ENCODE results near the gene AZU1. TPM values are rescaled to one million over a fixed set of nuclear protein-coding genes. Genes with fewer than 3 reads are reported as not detected.

Gene AZU1
- total RNA-seq, 1 donor from 2014 or later, result not detected

DNA sequence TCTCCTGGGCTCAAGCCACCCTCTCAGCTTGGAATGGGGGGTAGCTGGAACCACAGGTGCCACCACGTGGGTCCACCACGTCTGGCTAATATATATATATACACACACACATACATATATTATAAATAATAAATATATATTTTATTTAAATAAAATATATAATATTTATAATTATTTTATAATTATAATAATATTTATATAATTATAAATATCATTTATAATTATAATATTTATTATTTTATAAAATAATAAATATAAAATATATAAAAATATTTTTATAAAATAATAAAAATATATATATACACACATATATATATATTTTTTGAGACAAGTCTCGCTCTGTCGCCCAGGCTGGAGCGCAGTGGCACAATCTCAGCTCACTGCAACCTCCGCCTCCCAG is 26.9 kb downstream of the AZU1 start:
- no peak for DNase-seq (ENCODE audit: low spot score)

DNA sequence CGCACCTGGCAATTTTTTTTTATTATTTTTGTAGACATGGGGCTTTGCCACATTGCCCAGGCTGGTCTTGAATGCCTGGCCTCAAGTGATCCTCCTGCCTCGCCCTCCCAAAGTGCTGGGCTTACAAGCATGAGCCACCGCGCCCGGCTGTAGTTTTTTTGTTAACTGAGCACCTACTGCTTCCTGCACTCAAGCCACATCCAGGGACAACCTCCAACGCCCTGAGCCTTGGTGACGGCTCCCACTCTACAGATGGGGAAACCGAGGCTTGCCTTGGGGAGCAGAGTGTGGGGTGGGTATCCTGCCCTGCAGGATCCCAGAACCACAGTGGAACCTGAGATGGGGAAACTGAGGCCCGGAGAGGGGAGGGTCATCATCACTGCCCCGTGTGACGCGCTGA is 27.5 kb downstream of the AZU1 start:
- DNase-seq (ENCODE audit: low spot score), result no peak

DNA sequence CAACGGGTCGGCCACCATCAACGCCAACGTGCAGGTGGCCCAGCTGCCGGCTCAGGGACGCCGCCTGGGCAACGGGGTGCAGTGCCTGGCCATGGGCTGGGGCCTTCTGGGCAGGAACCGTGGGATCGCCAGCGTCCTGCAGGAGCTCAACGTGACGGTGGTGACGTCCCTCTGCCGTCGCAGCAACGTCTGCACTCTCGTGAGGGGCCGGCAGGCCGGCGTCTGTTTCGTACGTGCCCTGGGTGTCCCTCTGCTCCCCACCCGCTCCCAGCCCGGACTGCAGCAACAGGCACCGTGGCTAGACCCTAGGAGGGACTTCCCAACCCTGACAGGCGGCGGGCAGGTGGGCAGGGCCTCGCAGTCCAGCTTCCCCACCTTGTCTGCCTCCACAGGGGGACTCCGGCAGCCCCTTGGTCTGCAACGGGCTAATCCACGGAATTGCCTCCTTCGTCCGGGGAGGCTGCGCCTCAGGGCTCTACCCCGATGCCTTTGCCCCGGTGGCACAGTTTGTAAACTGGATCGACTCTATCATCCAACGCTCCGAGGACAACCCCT is 28.0 kb downstream of the AZU1 start:
- no peak for DNase-seq (ENCODE audit: low spot score)

DNA sequence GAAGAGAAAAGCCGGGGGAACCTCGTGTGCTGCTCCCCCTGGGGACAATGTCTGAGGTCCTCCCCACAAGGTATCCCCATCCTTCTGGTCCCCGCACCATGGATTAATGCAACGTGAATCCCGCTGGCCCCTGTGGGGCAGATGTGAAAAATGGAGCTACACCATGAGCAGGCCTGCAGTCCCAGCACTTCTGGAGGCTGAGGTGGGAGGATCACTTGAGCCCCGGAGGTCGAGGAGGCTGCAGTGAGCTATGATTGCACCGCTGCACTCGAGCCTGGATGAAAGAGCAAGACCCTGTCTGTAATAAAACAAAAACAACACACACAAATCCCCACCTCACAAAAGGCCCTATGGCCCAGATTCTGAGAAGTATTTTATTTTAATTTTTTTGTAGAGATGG is 30.6 kb downstream of the AZU1 start:
- DNase-seq (ENCODE audit: low spot score), result no peak

DNA sequence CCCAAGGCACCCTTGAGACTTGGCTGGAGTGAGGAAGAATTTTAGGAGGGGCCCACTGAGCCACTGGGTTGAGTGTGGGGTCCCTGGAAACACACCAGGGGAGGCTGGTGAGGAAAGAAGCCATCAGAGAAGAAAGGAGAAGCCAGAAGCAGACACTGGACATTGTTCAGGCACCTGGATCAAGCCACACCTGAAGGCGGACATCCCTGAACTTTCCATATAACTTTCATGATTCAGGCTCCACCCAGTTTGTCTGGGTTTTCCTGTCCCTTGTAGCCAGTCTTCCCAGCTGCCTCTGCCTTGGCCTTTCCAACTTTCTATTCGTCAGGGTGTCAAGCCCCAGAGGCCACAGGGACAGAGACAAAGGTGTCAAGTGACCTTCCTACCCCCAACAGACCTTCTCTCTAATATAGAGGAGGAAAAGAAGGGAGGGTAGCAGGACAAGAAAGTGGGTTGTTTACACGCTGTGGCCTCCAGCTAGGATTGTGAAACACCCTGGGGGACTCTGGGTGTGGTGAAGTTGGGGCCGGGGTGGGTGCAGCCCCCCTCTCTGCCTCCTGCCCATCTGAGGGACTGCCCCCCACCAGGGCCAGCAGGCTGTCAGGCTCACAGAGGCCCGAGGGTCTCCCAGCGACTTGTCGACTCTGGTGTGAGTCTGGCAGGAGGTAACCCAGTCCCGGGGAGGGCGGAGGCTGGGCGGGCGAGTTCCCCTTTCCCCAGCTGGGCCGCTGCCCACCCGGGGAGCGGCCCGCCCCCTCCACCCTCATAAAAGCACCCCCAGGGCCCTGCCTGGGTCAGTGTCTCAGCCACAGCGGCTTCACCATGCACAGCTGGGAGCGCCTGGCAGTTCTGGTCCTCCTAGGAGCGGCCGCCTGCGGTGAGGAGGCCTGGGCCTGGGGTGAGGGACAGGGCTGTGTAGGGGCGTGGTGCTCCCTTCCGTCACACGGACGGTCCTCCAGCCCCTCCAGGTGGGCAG is 31.5 kb downstream of the AZU1 start, which contains the start of gene CFD:
Gene CFD (plus strand): TSS at position 797 of the 976 bp plus-strand sequence. CDS start 26 bp downstream, at position 823.
- no peak for DNase-seq (ENCODE audit: low spot score)

DNA sequence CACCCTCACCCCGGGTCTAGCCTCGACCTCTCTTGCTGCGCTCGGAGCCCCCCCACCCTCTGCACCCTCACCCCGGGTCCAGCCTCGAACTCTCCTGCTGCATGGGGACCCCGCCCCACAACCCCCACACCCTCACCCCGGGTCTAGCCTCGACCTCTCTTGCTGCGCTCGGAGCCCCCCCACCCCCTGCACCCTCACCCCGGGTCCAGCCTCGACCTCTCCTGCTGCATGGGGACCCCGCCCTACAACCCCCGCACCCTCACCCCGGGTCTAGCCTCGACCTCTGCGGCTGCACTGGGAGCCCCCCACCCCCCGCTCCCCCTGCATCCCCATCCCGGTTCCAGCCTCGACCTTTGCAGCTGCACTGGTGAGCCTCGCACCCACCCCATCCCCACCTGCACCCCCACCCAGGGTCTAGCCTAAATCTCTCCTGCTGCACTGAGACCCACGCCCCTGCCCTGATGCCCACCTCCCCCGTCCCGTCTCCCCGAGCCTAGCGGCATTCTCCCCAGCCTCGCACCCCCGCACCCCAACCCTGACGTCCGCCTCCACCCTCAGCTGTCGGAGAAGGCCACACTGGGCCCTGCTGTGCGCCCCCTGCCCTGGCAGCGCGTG is 33.6 kb downstream of the AZU1 start:
- DNase-seq (ENCODE audit: low spot score), result no peak

DNA sequence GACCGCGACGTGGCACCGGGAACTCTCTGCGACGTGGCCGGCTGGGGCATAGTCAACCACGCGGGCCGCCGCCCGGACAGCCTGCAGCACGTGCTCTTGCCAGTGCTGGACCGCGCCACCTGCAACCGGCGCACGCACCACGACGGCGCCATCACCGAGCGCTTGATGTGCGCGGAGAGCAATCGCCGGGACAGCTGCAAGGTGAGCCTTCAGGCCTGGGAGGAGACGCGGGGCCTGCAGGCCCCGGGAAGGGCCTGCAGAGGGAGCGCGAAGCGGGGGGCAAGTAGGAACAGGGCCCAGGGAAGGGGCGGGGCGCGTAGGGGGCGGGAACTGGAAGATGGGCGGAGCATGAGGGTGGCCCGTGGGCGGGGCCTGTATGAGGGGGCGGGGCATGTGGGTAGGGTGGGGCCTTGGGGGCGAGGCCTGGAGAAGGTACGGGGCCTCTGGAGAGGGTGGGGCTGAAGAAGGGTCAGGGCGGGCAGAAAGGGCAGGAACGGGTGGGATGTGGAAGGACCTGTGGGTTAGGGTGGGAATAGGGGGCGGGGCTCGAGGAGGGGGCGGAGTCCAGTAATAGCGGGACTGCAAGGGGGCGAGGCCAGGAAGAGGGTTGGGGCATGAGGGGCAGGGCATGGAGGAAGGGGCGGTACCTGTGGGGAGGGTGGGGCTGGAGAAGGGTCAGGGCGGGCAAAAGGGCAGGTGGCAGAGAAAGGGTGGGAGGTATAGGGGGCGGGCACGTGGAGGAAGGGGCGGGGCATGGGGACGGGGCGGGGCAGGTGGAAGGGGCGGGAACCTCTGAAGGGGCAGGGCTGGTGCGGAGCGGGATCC is 34.3 kb downstream of the AZU1 start:
- no peak for DNase-seq (ENCODE audit: low spot score)

DNA sequence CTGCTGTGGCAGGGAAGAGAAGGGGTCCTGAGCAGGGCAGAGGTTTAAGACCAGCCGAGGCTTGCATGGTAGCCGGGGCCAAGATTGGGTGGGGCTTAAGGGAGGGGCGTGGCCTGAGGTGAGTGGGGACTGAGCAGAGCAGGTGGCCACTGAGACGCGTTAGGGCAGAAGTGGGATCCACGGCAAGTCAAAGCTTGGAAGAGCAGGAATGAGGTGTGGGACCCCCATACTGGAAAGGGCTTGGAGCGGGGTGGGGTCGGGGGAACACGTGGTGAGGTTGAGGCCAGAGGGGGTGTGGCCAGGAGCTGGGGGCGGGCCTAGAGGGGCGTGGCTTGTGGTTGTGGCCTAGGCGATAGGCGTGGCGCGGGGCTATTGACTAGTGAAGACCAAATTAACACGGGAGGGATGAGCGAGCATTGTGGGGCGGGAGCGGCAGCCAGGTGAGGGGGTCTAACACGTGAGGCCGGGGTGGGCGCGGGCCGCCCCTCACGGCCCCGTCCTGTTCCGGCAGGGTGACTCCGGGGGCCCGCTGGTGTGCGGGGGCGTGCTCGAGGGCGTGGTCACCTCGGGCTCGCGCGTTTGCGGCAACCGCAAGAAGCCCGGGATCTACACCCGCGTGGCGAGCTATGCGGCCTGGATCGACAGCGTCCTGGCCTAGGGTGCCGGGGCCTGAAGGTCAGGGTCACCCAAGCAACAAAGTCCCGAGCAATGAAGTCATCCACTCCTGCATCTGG is 35.1 kb downstream of the AZU1 start:
- DNase-seq (ENCODE audit: low spot score), result peak; percentile 80

DNA sequence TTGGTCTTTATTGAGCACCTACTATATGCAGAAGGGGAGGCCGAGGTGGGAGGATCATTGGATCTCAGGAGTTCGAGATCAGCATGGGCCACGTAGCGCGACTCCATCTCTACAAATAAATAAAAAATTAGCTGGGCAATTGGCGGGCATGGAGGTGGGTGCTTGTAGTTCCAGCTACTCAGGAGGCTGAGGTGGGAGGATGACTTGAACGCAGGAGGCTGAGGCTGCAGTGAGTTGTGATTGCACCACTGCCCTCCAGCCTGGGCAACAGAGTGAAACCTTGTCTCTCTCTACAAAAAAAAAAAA is 35.6 kb downstream of the AZU1 start:
- DNase-seq (ENCODE audit: low spot score), result no peak

DNA sequence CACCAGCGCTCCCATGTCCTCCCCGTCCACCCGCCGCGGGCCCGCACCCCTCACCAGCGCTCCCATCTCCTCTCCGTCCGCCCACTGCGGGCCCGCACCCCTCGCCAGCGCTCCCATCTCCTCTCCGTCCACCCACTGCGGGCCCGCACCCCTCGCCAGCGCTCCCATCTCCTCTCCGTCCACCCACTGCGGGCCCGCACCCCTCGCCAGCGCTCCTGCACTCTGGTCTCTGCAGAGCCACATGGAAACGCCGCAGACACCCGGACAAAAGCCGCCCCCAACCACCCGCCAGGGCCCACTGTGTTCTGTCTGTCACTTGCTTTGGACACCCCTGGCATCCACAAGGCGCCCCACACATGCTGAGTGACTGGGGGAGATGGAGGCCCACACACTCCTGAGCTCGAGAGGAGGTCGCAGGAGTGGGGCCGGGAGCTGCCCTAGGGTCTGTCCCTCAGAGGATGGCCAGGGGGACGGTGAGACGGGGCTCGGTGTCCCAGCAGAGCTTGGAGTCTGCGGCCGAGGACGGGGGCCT is 39.2 kb downstream of the AZU1 start:
- no peak for DNase-seq (ENCODE audit: low spot score)

DNA sequence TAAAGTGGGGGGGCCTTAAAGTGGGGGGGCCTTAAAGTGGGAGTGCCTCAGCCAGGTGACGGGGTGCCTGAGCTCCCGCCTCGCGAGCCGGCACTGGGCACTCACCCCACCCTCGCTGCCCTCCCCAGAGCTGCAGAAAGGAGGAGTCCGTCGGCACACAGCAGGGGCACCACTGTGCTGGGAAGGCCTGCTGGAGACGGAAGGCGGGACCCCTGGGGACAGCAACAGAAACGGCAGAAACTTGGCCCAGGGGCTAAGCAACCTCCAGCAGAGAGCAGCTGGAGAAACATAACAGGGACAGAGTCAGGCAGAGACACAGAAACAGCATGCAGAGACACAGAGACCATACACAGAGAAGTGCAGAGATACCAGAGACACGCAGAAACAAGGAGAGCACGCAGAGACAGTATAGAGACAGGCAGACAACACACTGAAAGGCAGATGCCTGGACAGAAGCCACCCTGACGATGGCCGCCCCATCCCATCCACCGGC is 39.7 kb downstream of the AZU1 start:
- no peak for DNase-seq (ENCODE audit: low spot score)

DNA sequence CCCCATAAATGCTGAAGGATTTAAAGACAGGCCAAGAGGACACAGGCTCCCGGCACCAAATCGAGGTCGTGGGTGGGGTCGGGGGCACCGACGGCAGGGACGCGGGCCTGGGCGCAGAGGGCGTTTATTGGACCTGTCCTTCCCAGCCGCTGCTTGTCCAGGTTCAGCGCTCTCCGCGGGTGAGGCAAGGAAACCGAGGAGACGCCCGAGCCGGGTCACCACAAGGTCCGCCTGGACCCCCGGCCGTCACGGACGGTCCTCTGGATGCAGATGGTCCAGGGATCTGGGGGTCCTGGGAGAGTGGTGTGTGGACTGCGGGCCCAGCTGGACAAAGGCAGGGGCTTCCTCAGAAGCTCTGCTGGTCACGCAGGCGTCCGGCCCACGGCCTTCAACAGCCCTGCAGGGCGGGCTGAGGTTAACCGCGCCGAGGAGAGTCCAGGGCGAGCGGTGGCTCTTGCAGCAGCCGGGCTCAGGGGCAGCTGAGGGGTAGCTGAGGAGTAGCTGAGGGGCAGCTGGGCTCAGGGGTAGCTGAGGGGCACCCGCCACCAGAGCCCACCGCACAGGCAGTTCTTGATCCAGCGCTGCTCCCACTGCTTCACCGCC is 40.3 kb downstream of the AZU1 start:
- no peak for DNase-seq (ENCODE audit: low spot score)

DNA sequence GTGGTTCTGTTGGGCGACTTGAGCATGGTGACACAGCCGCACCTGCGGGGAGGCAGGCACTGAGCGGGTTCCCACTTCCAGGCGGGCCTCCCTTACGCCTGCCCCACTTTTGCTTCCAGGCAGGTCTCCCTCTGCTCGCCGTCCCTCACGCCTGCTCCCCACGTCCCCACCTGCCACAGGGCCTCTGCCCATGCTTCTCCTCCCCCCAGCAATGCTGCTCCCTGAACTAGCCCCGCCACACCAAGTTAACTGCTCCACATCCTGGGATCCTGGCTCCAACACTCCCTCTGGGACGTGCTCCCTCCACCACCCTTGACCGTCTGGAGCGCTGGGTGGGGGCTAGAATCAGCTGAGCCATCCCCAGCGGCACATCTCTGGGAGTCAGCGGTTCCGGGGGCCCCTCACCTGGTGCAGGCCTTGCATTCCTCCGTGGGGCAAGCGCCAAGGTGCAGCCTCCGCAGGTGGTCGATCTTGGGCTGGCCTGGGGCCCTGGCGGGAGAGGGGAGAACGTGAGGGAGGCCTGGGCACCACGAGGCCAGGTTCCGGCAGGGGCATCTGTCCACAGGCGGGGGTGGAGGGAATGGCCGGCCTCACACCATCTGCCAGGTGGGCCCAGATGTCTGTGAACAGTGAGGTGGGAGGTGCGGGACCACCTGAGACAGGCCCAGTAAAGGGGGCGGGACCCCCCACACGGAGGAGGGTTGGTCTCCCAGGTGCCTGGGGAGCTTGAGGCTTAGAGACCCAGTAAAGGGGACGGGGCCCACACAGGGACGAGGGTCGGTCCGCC is 41.0 kb downstream of the AZU1 start:
- no peak for DNase-seq (ENCODE audit: low spot score)

DNA sequence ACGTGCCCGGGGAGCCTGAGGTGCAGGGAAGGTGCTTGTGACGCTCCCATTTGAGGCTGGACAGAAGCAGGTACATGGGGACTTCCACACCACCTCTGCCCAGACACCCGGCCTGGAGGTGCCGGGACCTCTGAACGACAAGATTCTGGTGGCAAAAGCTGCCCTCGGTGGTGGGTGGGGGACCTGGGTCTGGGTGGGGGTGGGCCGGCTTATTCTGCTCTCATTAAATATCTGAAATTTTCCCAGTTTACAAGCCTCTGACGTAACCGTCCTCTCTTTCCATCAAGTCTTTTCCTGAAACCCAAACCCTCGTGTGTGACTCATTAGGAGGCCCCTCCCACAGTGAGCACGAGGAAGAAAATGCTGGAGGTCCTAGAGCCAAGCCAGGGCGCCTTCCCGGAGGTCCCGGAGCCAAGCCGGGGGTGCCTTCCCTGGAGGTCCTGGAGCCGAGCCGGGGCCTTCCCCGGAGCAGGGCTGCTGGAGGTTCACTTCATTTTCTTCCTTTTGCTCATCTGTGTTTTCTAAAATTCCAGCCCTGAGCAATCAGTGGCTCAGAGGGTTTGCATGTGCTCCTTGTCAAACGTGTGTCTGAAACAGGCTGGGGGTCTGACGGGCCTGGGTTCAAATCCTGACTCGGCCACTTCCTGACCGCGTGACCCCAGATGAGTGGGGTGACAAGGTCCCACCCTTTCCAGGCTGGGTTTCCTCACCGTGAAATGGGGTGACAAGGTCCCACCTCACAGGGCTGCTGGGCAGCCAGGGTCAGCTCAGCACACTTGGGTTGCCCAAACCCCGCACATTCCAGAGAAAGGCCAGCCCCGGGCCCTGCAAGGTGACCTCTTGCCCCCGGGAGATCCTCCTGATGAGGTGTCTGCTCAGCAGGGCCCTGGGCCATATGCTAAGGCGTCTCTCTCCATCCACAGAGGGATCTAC is 41.9 kb downstream of the AZU1 start:
- DNase-seq (ENCODE audit: low spot score), result peak; percentile 82

DNA sequence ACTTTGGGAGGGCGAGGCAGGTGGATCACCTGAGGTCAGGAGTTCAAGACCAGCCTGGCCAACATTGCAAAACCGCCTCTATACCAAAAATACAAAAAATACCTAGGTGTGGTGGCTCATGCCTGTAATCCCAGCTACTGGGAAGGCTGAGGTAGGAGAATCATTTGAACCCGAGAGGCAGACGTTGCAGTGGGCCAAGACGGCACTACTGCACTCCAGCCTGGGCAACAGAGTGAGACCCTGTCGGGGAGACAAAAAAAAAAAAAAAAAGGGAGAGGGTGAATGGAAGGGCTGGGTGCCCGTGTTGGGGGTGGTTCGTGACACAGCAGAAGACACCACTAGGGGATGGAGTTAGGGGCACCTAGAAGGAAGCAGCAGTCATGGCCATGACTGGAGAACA is 42.7 kb downstream of the AZU1 start:
- no peak for DNase-seq (ENCODE audit: low spot score)

DNA sequence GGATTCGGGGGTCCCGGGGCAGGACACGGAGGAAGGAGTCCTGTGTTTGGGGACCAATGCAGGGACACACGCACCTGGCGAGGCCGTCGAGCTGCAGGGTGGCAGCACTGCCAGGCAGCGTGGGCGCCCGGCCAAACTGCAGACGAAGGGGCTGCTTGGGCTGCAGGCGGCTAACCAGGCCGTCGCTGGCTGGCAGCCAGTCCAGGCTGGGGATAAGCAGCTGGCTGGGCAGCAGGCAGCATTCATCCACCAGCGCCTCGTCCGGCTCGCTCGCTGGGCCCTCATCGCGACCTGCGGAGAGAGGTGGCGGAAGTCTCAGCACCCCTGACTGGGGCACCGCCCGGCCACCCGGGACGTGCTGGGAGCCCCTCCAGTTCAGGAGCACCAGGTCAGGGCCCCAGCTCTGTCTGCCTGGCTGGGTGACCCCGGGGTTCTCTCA is 43.3 kb downstream of the AZU1 start:
- no peak for DNase-seq (ENCODE audit: low spot score)

DNA sequence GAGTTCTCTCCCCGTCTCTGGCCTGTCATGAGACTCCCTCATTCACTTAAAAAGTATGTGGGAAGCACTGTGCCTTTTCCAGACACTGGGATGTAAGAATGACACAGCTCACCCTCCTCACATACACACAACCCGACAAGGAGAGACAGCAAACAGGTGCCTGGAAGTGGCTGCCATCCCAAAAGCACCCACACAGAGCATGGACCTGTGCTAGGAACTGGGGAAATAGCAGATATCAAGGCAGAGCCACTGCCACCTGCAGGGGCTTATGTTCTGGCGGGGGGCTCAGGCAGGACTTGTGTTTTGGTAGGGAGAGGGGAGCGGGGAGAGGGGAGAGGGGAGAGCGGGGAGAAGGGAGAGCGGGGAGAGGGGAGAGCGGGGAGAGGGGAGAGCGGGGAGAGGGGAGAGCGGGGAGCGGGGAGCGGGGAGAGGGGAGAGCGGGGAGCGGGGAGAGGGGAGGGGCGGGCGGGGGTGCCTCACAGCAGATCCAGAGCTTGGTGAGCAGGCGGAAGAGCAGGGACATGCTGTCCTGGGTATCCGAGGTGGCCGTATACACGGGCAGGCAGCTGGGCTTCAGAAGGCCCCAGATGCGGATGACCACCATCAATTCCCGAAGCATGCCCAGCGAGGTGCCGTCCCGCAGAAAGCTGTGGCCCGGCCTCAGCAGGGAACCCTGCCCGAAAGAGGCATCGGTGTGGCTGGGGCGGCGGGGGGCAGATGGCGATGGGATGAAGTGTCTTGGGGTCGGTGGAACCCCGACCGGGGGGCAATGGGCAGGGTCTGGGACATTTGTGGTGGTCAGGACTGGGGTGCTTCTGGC is 44.0 kb downstream of the AZU1 start:
- DNase-seq (ENCODE audit: low spot score), result no peak

Data from ureter (tissue), 1 donor.